ENCODE measurements around the gene GPR137B. TPM values are rescaled to one million over a fixed set of nuclear protein-coding genes. Genes with fewer than 3 reads are reported as not detected.
"Not testable (repeated sequence)": the region's sequence is repeated elsewhere in the genome, so short reads cannot be mapped to it uniquely, and the experiment has no call there.

GPR137B gene
- total and polyA plus RNA-seq, 8 donors, result 0.95 to 9.8 (median 2.6) TPM

GRCh38 chr1:236158719-236159118 is 16.4 kb downstream of the GPR137B start:
- intact Hi-C loops (cut with DNase I), result no loop called here
- FAIRE-seq (no peak), DNase-seq (no peak), ATAC-seq (no peak)
- no peaks in the 10 kb centered on the region for H3K4me1 ChIP-seq
- H3K9me3 ChIP-seq, result no peaks in the 10 kb centered on the region
- no peaks in the 10 kb centered on the region for H3K27me3 ChIP-seq
- 68 to 86% methylated on average over 2 of the region's 2 CpGs for WGBS, 2 donors
- TF ChIP-seq CTCF (IDR thresholded peaks at IDR 0.05), result no peak
- H3K4me3 ChIP-seq, result no peak overlapping the region
- H3K27ac ChIP-seq, result no peak overlapping the region
- H3K36me3 ChIP-seq, result no peaks in the 10 kb centered on the region

- no peak for ATAC-seq
- WGBS, 2 donors, result 85 to 87% methylated on average over 18 to 19 of the region's 19 CpGs
Measured at GRCh38 chr1:236159704-236160539, 17.6 kb downstream of the GPR137B start.

GRCh38 chr1:236160540-236161127 is 18.3 kb downstream of the GPR137B start:
- H3K36me3 ChIP-seq, result no peaks in the 10 kb centered on the region
- H3K27ac ChIP-seq, result no peak overlapping the region
- ATAC-seq (no peak), FAIRE-seq (no peak), DNase-seq (no peak)
- WGBS, 2 donors, result 90 to 95% methylated on average over 10 of the region's 10 CpGs
- no peaks in the 10 kb centered on the region for H3K9me3 ChIP-seq
- intact Hi-C loops (cut with DNase I), result no loop called here
- H3K27me3 ChIP-seq, result no peaks in the 10 kb centered on the region
- no peaks in the 10 kb centered on the region for H3K4me1 ChIP-seq
- no peak for TF ChIP-seq CTCF (IDR thresholded peaks at IDR 0.05)
- no peak overlapping the region for H3K4me3 ChIP-seq

More at GRCh38 chr1:236159704-236160539, 17.6 kb downstream of the GPR137B start:
- no peaks in the 10 kb centered on the region for H3K4me1 ChIP-seq
- intact Hi-C loops (cut with DNase I), result no loop called here
- H3K27ac ChIP-seq, result no peak overlapping the region
- DNase-seq (no peak), FAIRE-seq (no peak)
- H3K4me3 ChIP-seq, result no peak overlapping the region
- TF ChIP-seq CTCF (IDR thresholded peaks at IDR 0.05), result no peak
- H3K36me3 ChIP-seq, result no peaks in the 10 kb centered on the region
- no peaks in the 10 kb centered on the region for H3K27me3 ChIP-seq
- no peaks in the 10 kb centered on the region for H3K9me3 ChIP-seq

GRCh38 chr1:236161230-236161629 is 18.9 kb downstream of the GPR137B start:
- no peaks in the 10 kb centered on the region for H3K36me3 ChIP-seq
- no peak for FAIRE-seq
- no peak overlapping the region for H3K27ac ChIP-seq
- H3K4me1 ChIP-seq, result no peaks in the 10 kb centered on the region
- no peak for ATAC-seq
- H3K27me3 ChIP-seq, result no peaks in the 10 kb centered on the region
- 87 to 90% methylated on average over 9 of the region's 9 CpGs for WGBS, 2 donors
- TF ChIP-seq CTCF (IDR thresholded peaks at IDR 0.05), result no peak
- intact Hi-C loops (cut with DNase I), result no loop called here
- no peak overlapping the region for H3K4me3 ChIP-seq
- no peak for DNase-seq
- no peaks in the 10 kb centered on the region for H3K9me3 ChIP-seq

GRCh38 chr1:236161755-236162154 is 19.4 kb downstream of the GPR137B start:
- H3K36me3 ChIP-seq; H3K9me3 ChIP-seq; H3K27ac ChIP-seq; H3K4me3 ChIP-seq; DNase-seq; H3K4me1 ChIP-seq; H3K27me3 ChIP-seq; ATAC-seq; intact Hi-C loops (cut with DNase I); FAIRE-seq: not testable (repeated sequence)
- WGBS, 2 donors, result 82 to 89% methylated on average over 3 of the region's 3 CpGs
